ENCODE measurements around the gene DGKI. TPM values are rescaled to one million over a fixed set of nuclear protein-coding genes. Genes with fewer than 3 reads are reported as not detected.

The DGKI gene
- total and polyA plus RNA-seq, 2 experiments from 2014 or later, result 0.16 to 1.0 TPM

DNA sequence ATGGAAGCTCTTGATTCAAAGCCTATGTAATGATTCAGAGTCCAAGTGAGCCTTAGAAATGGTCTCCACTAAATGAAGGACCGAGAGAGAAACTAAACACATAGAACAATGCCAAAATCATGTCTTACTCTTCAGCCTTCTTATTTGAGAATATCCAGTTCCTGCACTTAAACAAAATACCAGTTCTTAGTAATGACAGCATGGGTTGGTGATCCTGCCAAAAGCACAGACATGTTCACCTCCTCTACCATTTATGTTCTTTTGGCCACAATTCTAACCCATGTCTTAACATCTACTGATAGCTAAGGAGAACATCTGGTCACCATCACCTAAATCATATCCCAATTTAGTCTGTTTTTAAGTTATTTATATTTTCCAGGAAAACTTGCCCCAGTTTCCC is 263.6 kb downstream of the DGKI start (continued):
- TF ChIP-seq, protein P1, sequence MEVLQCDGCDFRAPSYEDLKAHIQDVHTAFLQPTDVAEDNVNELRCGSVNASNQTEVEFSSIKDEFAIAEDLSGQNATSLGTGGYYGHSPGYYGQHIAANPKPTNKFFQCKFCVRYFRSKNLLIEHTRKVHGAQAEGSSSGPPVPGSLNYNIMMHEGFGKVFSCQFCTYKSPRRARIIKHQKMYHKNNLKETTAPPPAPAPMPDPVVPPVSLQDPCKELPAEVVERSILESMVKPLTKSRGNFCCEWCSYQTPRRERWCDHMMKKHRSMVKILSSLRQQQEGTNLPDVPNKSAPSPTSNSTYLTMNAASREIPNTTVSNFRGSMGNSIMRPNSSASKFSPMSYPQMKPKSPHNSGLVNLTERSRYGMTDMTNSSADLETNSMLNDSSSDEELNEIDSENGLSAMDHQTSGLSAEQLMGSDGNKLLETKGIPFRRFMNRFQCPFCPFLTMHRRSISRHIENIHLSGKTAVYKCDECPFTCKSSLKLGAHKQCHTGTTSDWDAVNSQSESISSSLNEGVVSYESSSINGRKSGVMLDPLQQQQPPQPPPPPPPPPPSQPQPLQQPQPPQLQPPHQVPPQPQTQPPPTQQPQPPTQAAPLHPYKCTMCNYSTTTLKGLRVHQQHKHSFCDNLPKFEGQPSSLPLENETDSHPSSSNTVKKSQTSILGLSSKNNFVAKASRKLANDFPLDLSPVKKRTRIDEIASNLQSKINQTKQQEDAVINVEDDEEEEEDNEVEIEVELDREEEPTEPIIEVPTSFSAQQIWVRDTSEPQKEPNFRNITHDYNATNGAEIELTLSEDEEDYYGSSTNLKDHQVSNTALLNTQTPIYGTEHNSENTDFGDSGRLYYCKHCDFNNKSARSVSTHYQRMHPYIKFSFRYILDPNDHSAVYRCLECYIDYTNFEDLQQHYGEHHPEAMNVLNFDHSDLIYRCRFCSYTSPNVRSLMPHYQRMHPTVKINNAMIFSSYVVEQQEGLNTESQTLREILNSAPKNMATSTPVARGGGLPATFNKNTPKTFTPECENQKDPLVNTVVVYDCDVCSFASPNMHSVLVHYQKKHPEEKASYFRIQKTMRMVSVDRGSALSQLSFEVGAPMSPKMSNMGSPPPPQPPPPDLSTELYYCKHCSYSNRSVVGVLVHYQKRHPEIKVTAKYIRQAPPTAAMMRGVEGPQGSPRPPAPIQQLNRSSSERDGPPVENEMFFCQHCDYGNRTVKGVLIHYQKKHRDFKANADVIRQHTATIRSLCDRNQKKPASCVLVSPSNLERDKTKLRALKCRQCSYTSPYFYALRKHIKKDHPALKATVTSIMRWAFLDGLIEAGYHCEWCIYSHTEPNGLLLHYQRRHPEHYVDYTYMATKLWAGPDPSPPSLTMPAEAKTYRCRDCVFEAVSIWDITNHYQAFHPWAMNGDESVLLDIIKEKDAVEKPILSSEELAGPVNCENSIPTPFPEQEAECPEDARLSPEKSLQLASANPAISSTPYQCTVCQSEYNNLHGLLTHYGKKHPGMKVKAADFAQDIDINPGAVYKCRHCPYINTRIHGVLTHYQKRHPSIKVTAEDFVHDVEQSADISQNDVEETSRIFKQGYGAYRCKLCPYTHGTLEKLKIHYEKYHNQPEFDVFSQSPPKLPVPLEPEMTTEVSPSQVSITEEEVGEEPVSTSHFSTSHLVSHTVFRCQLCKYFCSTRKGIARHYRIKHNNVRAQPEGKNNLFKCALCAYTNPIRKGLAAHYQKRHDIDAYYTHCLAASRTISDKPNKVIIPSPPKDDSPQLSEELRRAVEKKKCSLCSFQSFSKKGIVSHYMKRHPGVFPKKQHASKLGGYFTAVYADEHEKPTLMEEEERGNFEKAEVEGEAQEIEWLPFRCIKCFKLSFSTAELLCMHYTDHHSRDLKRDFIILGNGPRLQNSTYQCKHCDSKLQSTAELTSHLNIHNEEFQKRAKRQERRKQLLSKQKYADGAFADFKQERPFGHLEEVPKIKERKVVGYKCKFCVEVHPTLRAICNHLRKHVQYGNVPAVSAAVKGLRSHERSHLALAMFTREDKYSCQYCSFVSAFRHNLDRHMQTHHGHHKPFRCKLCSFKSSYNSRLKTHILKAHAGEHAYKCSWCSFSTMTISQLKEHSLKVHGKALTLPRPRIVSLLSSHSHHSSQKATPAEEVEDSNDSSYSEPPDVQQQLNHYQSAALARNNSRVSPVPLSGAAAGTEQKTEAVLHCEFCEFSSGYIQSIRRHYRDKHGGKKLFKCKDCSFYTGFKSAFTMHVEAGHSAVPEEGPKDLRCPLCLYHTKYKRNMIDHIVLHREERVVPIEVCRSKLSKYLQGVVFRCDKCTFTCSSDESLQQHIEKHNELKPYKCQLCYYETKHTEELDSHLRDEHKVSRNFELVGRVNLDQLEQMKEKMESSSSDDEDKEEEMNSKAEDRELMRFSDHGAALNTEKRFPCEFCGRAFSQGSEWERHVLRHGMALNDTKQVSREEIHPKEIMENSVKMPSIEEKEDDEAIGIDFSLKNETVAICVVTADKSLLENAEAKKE (CRISPR knock-in tag; IDR thresholded peaks at IDR 0.05), result no peak
- TF ChIP-seq, protein P2, sequence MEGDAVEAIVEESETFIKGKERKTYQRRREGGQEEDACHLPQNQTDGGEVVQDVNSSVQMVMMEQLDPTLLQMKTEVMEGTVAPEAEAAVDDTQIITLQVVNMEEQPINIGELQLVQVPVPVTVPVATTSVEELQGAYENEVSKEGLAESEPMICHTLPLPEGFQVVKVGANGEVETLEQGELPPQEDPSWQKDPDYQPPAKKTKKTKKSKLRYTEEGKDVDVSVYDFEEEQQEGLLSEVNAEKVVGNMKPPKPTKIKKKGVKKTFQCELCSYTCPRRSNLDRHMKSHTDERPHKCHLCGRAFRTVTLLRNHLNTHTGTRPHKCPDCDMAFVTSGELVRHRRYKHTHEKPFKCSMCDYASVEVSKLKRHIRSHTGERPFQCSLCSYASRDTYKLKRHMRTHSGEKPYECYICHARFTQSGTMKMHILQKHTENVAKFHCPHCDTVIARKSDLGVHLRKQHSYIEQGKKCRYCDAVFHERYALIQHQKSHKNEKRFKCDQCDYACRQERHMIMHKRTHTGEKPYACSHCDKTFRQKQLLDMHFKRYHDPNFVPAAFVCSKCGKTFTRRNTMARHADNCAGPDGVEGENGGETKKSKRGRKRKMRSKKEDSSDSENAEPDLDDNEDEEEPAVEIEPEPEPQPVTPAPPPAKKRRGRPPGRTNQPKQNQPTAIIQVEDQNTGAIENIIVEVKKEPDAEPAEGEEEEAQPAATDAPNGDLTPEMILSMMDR (conservative IDR thresholded peaks at IDR 0.05; ENCODE audit: low read depth in 2 of 2), result no peak
- no peak for TF ChIP-seq EZH2 (IDR thresholded peaks at IDR 0.05; ENCODE audit: low read depth, unreplicated experiment)
- no peak for TF ChIP-seq ZNF114 (CRISPR knock-in tag; IDR thresholded peaks at IDR 0.05)
- no peak for TF ChIP-seq EZH2phosphoT487 (IDR thresholded peaks at IDR 0.05; ENCODE audit: unreplicated experiment)
- TF ChIP-seq, protein P3, sequence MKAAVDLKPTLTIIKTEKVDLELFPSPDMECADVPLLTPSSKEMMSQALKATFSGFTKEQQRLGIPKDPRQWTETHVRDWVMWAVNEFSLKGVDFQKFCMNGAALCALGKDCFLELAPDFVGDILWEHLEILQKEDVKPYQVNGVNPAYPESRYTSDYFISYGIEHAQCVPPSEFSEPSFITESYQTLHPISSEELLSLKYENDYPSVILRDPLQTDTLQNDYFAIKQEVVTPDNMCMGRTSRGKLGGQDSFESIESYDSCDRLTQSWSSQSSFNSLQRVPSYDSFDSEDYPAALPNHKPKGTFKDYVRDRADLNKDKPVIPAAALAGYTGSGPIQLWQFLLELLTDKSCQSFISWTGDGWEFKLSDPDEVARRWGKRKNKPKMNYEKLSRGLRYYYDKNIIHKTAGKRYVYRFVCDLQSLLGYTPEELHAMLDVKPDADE (IDR thresholded peaks at IDR 0.05), result no peak
- TF ChIP-seq CREB1 (CRISPR knock-in tag; IDR thresholded peaks at IDR 0.05; ENCODE audit: low read depth), result no peak

Data from GM23338 (cell line).